GM21423 (cell line): ENCODE data around the gene MIAT.
"Not testable (repeated sequence)": the region's sequence is repeated elsewhere in the genome, so short reads cannot be mapped to it uniquely, and the experiment has no call there.

Experiments
- ATAC-seq: cut with Tn5 transposase; IDR thresholded peaks from one replicate; pipeline ENCODE4 v1.9.1; 2021; ENCODE audit warnings: mild to moderate bottlenecking, moderate library complexity; ENCODE audit not compliant: unreplicated experiment

The MIAT gene

DNA sequence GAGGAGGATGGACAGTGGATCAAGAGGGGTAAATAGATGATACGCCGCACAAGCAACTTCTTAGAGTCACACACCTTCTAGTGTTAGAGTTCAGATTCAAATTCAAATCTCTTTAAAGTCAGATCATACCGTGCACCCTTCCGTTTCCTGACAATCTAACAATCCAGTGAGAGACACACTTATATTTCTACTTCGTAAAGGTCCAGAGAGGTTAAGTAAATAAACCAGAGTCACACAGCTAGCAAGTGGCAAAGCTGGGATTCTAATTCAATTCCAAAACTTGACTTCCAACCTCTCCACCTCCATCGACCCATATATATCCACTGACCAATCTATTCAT, 34.0 kb downstream of the MIAT start:
- no peak for ATAC-seq

DNA sequence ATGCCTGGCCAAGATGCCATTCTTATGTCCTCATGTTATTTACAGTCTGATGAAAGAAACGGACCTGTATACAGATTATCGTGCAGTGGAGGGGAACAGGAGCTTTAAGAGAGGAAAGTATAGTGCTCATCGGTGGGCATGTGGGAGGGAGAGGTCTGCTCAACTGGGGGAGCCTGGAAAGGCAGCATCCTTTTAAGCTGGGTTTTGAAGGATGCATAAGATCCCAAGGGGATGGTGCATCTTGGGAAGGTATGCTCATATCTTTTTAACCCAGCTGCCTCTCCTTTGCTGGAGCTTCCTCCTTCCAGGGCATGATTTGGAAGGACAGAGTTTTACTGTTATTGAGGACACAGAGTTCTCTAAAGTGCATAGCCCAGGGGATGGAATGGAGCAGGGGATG, 34.8 kb downstream of the MIAT start:
- no peak for ATAC-seq

DNA sequence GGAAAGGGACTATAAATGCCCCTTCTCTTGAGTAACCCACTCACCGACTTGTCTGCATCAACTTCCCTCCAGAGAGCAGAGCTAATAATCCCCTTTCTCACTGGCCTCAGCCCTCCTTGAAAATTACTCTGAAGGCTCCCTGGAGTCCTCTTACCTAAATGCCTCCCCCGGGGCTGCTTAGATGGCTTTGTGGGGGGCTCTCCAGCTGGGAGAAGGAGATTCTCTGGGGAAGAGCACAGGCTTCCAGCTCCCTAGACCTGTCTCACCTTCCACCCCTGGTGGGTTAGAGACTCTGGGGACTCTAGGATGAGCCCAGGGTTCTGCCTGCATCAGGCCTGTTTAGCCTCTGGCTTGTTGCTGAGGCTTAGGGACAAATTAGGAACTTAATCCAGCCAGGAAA, 39.8 kb downstream of the MIAT start:
- no peak for ATAC-seq

DNA sequence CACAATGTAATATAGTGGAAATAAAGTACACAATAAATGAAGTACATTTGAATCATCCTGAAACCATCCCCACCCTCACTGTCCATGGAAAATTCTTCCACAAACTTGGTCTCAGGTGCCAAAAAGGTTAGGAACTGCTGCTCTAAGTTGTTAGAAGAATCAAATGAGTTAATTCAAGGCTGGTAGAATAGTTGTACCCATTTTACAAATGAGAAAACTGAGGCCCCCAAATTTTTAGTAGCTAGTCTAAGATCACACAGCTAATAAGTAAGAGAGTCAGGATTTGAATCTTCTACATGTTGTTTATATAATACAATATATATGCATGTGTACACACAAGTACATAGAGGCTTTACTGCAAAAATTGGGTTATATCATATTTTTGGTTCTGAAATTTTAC, 43.1 kb downstream of the MIAT start:
- no peak for ATAC-seq

DNA sequence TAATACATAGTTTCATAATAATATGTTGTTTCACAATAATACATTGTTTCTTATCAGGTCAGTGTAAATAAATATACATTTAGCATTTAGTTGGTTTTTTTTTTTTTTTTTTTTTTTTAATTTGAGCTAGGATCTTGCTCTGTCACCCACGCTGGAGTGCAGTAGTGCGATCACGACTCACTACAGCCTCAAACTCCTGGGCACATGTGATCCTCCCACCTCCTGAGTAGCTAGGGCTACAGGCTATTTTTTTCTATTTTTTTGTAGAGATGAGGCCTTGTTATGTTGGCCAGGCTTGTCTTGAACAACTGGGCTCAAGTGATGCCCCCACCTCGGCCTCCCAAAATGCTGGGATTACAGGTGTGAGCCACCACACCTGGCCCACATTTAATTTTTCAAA, 43.5 kb downstream of the MIAT start:
- no peak for ATAC-seq

DNA sequence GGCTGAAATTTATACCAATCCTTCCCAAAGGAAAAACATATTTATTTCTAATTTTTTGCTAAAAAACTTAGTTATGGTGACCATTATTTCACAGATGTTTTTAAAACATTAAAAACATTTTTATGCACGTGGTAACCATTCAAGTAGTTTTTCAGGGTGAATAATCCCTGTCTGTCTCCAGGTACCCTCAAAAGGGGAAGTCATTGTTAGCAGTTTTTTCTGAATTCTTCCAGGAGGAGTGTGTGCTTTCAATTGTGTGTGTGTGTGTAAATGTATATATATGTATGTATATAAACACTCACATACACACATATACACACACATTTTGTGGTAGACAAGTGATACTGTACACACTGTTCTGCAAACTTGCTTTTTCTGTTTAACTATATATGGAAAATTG, 43.9 kb downstream of the MIAT start:
- ATAC-seq, result no peak

DNA sequence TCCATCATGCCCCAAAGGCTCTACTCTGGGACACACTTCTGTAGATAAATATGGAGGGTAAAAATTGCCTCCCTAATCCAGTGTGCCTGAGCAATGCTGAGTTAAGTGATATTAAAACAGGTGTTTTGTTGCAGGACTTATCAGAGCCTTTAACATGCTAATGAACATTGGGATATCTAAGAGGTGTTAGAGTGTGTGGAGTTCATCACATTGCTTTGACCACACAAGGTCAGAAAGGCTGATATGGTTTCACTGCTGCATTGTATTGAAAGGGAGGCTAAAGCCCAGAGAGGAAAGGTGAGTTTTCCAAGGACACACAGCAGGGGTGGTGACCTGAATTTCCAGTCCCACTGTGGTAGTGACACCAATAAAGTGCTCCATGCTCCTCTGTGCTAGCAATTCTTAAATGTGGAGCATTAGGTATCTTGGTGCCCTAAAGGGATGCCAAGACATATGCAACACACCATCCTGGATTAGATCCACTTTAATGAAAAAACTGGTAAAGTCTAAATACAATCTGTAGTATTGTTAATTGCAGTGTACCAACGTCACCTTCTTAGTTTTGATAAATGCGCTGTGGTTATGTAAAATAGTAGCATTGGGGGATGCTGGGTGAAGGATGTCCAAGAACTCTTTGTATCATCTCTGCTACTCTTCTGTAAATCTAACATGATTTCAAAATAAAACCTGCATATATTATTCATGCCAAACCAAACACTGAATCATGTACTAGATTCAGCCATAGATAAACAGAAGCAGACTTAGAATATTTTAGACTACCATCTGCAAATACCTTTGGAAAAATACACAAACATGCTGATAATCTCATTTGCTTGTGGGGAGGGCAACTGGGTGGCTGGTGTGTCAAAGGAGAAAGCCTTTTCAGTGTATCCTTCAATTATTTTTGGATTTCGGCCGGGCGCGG, 45.8 kb downstream of the MIAT start:
- no peak for ATAC-seq

DNA sequence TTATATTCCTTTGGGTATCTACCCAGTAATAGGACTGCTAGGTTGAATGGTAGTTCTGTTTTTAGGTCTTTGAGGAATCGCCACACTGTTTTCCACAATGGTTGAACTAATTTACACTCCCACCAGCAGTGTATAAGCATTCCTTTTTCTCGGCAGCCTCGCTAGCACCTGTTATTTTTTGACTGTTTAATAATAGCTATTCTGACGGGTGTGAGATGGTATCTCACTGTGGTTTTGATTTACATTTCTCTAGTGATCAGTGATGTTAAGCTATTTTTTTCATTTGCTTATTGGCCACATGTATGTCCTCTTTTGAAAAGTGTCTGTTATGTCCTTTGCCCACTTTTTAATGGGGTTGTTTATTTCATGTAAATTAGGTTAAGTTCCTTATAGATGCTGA, 48.0 kb downstream of the MIAT start:
- not testable (repeated sequence) for ATAC-seq

DNA sequence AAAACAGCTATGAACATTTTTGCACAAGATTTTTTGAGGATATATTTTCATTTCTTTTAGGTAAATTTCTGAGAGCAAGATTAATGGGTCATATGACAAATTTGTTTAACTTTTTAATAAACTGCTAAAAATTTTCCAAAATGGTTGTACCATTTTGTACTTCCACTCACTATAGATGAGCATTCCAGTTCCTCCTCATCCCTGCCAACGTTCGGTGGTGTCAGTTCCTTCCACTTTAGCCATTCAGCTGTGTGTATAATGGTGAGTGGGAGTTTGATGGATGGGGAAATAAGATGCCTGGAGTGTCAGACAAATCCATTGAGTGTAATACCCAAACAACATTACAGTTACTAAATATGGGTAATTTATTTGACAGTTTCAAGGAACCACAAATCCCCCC, 49.7 kb downstream of the MIAT start:
- ATAC-seq, result no peak

DNA sequence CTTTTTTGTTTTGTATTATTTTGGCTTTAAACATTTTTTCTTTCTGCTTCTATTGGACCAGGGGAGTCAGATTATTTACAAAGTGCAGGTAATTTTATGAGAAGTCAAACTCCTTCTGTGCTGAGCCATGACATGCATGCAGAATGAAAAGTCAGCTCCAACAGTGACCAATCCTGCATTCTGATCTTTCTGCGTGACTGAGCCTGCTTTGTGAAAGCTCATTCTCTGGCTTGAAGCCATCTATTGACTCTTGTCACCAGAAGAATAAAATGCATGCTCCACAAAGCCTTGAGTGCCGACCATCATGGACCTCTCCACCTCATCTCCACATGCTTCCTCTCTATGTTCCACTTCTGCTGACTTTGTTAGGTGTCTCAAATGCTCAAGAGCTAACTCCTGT, 50.2 kb downstream of the MIAT start:
- ATAC-seq, result no peak

DNA sequence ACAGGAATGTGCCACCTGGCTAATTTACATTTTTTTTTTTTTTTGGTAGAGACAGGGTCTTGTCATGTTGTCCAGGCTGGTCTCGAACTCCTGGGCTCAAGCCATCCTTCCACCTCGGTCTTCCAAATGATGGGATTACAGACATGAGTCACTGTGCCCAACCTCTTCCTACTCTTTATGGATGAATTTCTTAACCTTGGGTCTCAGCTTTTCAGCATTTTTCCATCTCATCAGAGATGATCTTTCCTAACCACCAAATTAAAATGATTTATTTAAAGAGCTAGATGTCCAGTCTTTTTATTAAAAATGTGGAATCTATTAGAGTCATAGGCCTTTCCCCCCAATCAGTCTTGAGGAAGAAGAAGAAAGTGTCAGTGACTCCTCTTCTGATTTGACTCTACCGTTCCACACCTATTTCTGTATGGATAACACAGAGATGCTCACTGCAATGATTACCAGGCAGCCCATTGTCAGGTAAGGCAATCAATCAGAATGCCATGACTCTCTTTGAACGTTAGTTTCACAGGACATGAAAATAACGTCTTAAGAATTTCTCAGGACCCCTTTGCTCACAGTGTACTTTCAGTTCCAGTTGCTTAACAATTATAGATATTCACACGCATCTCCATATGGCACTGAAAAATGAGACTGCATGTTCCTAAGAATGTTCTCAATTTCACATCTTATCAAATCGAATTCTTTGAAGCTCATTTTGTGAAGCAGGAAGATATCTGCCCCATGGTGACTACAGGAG, 51.0 kb downstream of the MIAT start:
- no peak for ATAC-seq

DNA sequence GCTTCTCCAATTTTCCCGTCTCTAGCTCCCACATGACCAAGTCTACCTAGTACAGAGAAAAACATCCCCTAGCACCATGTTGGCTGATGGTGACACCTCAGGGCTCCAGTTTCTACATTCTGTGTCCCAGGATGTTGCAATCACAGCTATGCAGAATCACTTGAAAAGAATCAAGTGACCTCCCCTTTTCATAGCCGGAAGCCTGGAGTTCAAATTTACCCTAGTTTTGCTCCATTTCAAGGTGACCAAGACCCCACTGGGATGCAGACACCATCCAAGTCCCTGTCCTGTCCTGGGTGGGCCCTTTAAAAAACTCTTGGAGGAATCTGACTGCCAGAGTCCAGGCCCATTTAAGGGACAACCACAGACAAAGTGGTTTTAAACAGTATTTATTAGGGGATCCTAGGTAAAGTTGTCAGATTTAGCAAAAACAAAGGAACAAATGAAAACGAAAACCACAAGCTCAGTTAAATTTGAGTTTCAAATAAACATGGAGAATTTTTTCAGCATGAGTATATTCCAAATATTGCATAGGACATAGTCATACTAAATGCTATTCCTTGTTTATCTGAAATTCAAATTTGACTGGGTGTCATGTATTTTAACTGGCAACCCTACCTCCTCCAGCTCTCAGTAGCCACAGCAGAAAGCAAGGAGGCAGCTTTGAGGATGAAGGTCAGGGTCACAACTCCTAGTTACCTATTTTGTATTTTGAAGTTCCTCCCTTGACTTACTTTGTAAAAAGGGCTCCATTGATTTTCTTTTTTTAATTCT, 52.4 kb downstream of the MIAT start:
- ATAC-seq, result no peak

DNA sequence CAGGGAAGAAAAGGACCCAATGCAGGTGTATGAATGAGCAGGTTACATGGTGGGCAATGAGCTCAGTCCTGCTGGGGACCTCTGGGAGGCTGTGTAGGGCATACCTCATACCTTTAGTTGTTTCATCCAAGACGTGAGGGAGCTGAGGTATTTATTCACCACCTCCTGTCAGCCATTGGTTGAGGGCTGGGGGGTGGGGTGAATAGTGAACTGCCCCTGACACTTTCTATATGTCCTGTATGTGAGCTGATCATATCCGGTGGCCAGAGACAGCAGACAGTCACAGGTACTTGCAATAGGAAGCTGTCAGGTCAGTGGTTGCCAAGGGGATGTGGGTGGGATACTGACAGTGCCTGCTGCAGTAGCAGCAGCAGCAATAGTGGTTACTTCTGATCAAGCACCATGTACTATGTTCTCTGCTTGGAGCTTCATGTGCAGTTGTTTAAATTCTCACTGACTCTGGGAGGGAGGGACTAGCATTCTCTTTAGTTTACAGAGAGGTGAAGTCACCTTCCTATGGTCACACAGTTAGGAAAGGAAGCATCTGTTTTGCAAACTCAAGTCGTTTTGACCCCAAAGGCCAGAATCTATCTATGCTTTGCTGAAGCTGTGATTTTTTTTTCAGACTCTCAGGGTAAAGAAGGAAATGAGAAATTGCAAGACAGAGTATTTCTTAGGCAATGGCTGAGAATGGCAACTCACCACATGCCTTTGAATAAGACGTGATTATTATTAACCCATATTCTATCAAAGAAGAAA, 54.0 kb downstream of the MIAT start:
- no peak for ATAC-seq

DNA sequence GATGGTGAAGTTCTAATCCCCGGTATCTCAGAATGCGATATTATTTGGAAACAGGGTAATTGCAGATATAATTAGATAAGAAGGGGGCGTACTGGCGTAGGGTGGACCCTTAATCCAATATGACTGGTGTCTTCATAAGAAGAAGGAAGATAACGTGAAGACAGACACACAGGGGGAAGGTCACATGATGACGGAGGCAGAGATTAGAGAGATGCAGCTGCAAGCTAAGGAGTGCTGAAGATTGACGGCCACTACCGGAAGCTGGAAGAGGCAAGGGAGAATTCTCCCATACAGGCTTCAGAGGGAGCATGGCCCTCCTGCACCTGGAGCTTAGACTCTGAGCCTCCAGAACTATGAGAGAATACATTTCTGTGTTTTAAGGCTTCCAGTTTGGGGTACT, 54.8 kb downstream of the MIAT start:
- ATAC-seq, result no peak

DNA sequence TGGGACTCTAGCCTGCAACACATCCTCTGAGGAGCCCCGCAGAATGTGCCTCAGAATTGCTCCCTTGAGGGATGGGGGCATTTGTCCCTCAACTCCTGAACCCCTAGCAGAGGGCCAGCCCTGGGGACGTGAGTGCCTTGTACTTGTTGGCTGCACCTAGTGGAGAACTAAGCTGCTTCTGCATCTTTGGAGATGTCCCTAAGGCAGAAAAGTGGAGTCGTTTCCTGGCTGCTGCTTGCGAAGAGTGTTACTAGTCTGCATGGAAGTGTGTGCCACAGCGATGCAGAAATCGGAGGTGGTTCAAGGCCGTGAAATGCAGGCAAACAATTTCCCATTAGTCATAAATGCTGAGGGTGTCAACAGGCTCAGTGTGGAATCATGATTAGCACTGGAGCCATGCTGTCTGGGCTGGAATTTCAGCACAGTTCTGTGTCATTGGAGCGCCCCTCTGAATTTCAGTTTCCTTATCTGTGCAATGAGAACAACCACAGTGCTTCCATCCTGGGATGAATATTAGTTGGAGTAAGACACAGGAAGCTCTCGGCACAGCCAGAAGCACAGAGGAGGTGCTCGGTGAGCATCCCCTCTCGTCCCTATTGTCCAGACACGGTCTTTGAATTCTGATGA, 56.5 kb downstream of the MIAT start:
- ATAC-seq, result no peak

DNA sequence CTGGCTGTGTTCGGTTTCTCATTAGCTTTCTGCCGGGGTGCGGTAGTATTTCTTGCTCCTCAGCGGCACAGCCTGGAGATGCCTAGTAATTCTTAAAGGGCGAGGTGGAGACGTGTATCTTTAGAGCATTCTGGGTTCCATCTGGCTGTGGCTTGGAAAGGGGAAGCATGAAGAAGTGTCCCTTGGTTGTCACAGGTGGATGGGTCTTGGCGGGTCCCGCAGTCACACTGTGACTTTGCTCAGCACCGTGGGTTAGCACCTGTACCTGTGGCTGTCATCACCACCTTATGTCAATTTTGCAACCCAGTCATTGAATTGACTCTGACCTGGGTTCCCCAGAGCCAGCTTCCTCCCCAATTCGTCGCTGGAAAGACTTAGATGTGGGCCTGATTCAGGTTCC, 57.6 kb downstream of the MIAT start:
- no peak for ATAC-seq

DNA sequence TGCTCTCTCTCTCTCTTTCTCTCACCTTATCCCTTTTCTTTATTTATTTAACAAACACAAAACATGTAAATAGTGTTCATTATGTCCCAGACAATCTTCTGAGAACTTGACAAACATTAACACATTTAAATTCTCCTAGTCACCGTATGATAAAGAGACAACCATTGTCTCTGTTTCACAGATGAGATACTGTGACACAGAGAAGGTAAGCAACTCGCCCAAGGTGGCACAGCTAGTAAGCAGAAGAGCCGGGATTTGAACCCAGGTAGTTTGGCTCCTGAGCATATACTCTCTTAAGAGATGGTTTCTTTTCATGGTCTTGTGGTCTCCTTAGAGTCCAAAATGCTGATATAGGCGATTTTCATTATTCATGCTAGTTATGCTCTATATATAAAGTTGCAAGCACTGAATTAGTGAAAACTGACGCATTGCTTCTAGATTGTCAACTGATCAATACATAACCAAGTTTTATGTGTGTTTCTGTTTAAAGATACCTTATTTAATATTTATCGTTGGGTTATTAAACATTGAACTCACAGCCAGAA, 58.1 kb downstream of the MIAT start:
- no peak for ATAC-seq

DNA sequence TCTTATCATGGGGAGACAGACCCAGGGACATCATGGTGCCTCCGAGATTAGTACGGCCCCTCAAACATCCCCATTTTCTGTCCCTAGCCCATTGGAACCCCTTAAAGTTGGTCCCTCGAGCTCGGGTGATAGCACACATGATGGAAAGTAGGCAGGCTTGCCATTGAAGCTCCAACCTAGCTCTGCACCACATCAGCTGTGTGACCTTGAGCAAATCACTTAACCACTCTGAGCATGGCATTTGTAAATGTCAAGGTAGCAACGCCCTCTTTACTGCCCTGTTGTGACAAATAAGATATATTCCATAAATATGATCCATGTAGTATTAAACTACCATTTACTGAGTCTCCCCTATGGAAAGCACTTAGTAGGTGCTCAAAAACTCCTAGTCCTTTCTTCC, 61.1 kb downstream of the MIAT start:
- no peak for ATAC-seq

DNA sequence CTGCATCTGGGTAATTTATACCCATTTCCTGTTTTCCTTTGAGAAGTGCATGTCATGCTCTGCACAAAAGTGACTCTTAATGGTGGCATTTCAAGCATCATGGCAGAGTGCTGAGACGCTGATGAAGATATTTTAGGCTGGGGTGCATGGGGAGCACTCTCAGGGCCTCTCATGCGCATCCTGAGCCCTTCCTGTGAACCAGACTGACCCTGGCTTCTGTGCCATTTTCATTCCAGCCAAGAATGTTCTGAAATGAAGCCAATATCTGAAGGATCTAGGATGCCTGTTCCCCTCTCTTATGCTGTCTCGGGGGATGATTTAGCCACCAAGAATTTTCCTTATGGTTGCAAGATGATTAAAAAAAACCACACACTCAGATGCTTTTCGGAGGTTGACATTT, 61.5 kb downstream of the MIAT start:
- no peak for ATAC-seq

DNA sequence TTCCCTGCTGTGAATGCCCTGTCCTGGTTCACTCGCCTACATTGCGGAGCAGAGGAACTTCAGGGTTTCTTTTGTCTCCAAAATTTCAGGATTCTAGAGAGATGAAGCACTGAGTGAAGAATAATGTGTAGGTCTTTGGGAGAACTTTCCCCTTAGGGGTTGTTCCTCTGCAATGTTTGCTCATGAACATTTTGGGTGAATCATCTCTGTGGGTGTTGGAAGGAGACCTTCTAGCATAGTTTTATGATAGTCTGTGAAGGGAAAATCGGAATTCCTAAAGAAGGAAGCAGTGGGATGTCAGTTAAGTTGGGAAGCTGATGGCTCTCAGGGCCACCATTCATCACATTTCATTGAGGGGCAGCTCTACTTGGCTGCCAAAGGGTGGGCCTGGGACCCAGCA, 64.8 kb downstream of the MIAT start:
- no peak for ATAC-seq
